Measurements from ENCODE around the gene THRA. TPM values are rescaled to one million over a fixed set of nuclear protein-coding genes. Genes with fewer than 3 reads are reported as not detected.

THRA gene
- total and polyA plus RNA-seq, 9 of the 15 experiments (the other 6 are each of a cell fraction or from before 2014, with no cell fraction given), result 0.34 to 23.4 (median 12.7) TPM

DNA sequence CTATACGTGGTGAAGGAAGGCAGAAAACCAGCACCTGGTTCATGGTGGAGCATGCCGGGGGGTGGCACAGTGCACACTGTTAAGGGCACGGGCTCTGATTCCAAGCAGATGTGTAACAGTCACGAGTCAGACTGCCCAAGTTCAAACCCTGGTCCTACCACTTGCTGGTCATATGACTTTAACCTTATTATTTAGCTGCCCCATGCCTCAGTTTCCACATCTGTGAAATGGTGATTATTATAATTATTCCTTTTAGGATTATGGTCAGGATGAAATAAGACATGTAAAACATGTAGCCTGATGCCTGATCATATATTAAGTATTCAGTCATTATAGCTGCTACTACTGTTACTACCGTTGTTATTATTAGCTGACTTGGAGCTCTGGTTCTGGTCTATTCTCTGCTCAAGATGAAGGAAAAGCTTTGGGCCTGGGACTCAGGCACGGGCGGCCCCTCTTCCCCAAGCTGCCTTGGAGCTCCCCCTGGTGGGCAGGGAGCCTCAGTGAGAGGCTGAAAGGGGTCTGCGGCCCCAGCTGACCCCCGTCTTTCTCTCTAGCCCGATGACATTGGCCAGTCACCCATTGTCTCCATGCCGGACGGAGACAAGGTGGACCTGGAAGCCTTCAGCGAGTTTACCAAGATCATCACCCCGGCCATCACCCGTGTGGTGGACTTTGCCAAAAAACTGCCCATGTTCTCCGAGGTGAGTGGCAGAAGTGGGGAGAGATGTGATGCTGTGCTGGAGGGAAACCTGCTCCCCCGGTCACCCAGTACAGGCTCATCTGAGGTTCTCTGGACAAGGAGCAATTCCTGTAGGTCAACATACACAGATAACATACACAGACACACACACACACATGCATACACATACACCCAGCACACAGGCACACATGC is 23.6 kb downstream of the THRA start:
- H2AFZ ChIP-seq (ENCODE audit: low read depth, low read length), result no peak overlapping the region
- POLR2A ChIA-PET, result interaction anchor here (0.7 to 1.4 kb wide), 5 partner anchors 12 to 54 kb away, joined by 3 to 8 read pairs (median 3); no protein-coding TSS in a partner anchor
- no peak overlapping the region for H3K4me2 ChIP-seq (ENCODE audit: insufficient read depth, low read length)
- H3K79me2 ChIP-seq (ENCODE audit: control insufficient read depth, insufficient read depth, low read length), result no peaks in the 10 kb centered on the region
- ATAC-seq (peak; percentile 94), DNase-seq (ENCODE audit: extremely low read depth in 1 of 4, low spot score in 3 of 4) (peak; percentile 77 to 89 (median 84)), FAIRE-seq (peak; percentile 78)
- in situ Hi-C loops (cut with MboI), result no loop called here
- no peaks in the 10 kb centered on the region for H3K27me3 ChIP-seq (ENCODE audit: control insufficient read depth in 2 of 2, insufficient read depth in 2 of 2, low read length in 2 of 2)
- peaks cover 61% of the 10 kb centered on the region for H3K36me3 ChIP-seq (ENCODE audit: control insufficient read depth, insufficient read depth, low read length)
- H3K4me1 ChIP-seq (replicated peaks in 1 of 2; ENCODE audit: control insufficient read depth in 2 of 2, insufficient read depth in 2 of 2, low read length in 2 of 2), result peaks cover 0 to 17% of the 10 kb centered on the region in 2 experiments; a peak in 2 of 5 replicates
- H3K27ac ChIP-seq (ENCODE audit: extremely low read depth, low read depth, low read length), result no peak overlapping the region; the same call in 2 of the 3 replicates
- intact Hi-C loops (cut with micrococcal nuclease), result loop anchor here (1.0 kb wide), 1 partner anchor 73 kb away; no protein-coding TSS in a partner anchor
- no peak overlapping the region for H3K4me3 ChIP-seq
- BruUV-seq (replicated peaks), result no TSS peak
- no peak overlapping the region for H3K9ac ChIP-seq (ENCODE audit: insufficient read depth in 1 of 2, low read depth in 2 of 2, low read length in 2 of 2)
- H4K20me1 ChIP-seq (replicated peaks; ENCODE audit: control insufficient read depth, insufficient read depth, low read length), result no peaks in the 10 kb centered on the region
- 62% methylated on average over 13 of the region's 17 CpGs for WGBS (ENCODE audit: insufficient coverage, low coverage, missing lambda C conversion rate)
- H3K9me1 ChIP-seq (ENCODE audit: control insufficient read depth, insufficient read depth, low read length), result no peaks in the 10 kb centered on the region
- no peaks in the 10 kb centered on the region for H3K9me3 ChIP-seq (replicated peaks; ENCODE audit: control insufficient read depth, insufficient read depth, low read depth, low read length)
- CTCF ChIA-PET (ENCODE audit: low intra/inter-chr PET ratio), result interaction anchor here (1.2 kb wide), 1 partner anchor 73 kb away, joined by 6 read pairs; no protein-coding TSS in a partner anchor
- no peak for TF ChIP-seq GATA2 (CRISPR knock-in tag; IDR thresholded peaks at IDR 0.05)
- no peak for TF ChIP-seq ZSCAN29 (IDR thresholded peaks at IDR 0.05)
- TF ChIP-seq RBM14 (IDR thresholded peaks at IDR 0.05; ENCODE audit: borderline replicate concordance, insufficient read depth, low read depth, low read length), result no peak
- TF ChIP-seq, protein P1, sequence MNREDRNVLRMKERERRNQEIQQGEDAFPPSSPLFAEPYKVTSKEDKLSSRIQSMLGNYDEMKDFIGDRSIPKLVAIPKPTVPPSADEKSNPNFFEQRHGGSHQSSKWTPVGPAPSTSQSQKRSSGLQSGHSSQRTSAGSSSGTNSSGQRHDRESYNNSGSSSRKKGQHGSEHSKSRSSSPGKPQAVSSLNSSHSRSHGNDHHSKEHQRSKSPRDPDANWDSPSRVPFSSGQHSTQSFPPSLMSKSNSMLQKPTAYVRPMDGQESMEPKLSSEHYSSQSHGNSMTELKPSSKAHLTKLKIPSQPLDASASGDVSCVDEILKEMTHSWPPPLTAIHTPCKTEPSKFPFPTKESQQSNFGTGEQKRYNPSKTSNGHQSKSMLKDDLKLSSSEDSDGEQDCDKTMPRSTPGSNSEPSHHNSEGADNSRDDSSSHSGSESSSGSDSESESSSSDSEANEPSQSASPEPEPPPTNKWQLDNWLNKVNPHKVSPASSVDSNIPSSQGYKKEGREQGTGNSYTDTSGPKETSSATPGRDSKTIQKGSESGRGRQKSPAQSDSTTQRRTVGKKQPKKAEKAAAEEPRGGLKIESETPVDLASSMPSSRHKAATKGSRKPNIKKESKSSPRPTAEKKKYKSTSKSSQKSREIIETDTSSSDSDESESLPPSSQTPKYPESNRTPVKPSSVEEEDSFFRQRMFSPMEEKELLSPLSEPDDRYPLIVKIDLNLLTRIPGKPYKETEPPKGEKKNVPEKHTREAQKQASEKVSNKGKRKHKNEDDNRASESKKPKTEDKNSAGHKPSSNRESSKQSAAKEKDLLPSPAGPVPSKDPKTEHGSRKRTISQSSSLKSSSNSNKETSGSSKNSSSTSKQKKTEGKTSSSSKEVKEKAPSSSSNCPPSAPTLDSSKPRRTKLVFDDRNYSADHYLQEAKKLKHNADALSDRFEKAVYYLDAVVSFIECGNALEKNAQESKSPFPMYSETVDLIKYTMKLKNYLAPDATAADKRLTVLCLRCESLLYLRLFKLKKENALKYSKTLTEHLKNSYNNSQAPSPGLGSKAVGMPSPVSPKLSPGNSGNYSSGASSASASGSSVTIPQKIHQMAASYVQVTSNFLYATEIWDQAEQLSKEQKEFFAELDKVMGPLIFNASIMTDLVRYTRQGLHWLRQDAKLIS (CRISPR knock-in tag; IDR thresholded peaks at IDR 0.05), result no peak
- no peak for TF ChIP-seq SRSF3 (IDR thresholded peaks at IDR 0.05; ENCODE audit: insufficient read depth, low read length)
- no peak for TF ChIP-seq MTF1 (CRISPR knock-in tag; IDR thresholded peaks at IDR 0.05; ENCODE audit: borderline replicate concordance)
- no peak for TF ChIP-seq SMAD4 (CRISPR knock-in tag; conservative IDR thresholded peaks at IDR 0.05)
- TF ChIP-seq ZNF146 (CRISPR knock-in tag; IDR thresholded peaks at IDR 0.05; ENCODE audit: unreplicated experiment), result no peak
- peak; percentile 72 to 85 for TF ChIP-seq RAD21 (CRISPR knock-in tag; conservative IDR thresholded peaks at IDR 0.05 in 1 of 2, IDR thresholded peaks at IDR 0.05 in 1 of 2)
- TF ChIP-seq, protein P2, sequence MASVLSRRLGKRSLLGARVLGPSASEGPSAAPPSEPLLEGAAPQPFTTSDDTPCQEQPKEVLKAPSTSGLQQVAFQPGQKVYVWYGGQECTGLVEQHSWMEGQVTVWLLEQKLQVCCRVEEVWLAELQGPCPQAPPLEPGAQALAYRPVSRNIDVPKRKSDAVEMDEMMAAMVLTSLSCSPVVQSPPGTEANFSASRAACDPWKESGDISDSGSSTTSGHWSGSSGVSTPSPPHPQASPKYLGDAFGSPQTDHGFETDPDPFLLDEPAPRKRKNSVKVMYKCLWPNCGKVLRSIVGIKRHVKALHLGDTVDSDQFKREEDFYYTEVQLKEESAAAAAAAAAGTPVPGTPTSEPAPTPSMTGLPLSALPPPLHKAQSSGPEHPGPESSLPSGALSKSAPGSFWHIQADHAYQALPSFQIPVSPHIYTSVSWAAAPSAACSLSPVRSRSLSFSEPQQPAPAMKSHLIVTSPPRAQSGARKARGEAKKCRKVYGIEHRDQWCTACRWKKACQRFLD (CRISPR knock-in tag; IDR thresholded peaks at IDR 0.05), result no peak
- no peak for TF ChIP-seq SRSF7 (optimal IDR thresholded peaks at IDR 0.05; ENCODE audit: low read depth, low read length)
- TF ChIP-seq VEZF1 (CRISPR knock-in tag; IDR thresholded peaks at IDR 0.05), result peak; percentile 47
- no peak for TF ChIP-seq HDAC3 (IDR thresholded peaks at IDR 0.05; ENCODE audit: borderline replicate concordance, partially characterized antibody)

Data from K562 (cell line).